Activated CD8-positive, alpha-beta memory T cell treated with anti-CD3 and anti-CD28 coated beads for 24 hours (primary cell): ENCODE results near the gene GABRB2.
"Not testable (repeated sequence)": the region's sequence is repeated elsewhere in the genome, so short reads cannot be mapped to it uniquely, and the experiment has no call there.

Experiments used
- DNase-seq: peaks from one replicate; pipeline ENCODE4 v3.0.0-alpha.2; 2020

Gene GABRB2

DNA sequence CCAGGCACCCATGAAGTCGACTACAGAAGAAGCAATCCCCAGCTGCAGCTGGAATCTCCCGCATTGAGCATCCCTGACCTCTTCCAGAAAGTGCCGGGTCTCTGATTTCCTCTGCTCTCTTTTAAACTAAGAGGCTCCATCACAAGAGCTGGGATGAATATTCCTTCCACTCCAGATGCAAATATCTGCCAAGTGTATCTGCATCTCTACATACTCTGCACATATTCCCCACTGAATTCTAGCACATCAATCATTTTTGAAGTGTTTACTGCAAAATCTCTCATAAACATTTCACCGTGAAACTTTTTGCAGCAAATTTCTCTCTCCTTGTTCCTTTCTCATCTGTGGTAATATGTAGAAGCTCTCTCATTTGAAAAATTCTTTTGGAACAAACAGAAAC, 161.5 kb downstream of the GABRB2 start:
- no peak for DNase-seq

- DNase-seq: no peak
These were observed 163.8 kb downstream of the GABRB2 start for GRCh38 chr5:161382685-161383084.

- no peak for DNase-seq
These were observed 166.0 kb downstream of the GABRB2 start for GRCh38 chr5:161380486-161380885.

DNA sequence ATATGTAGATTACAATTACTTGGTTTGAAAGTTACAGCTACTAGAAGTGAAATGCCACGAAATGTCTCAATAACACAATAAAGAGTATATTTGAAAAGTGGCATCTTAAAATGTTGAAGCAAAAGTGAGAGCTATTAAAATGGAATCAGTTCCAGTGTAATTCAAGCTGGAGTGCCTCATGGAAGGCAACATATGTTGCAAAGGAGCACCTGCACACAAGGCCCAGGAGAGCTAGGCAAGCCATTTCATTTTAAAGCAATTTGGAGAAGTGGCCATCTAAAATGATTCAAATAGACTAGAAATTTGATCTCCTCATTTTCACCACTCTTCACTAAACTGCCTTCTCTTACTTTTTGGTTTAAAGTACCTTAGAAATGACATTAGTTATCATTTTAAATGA, 167.8 kb downstream of the GABRB2 start:
- DNase-seq: no peak

DNA sequence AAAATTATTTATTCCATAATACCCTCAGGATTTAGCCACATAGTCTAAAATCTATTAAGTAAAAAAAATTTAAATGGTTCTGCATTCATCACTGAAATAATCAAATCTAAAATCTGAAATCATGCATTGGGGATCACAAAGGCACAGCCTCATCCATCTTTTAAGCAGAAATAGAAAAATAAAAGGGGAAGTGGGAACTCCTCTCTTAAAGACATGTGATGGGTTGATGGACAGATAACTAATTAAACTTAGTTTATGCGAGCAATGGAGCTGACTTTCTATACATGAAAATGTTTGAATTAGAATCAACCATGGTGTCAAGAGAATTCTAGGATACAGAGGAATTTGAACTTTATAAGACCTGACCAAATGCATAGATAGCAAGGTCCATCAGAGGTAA, 170.5 kb downstream of the GABRB2 start:
- DNase-seq: no peak

DNA sequence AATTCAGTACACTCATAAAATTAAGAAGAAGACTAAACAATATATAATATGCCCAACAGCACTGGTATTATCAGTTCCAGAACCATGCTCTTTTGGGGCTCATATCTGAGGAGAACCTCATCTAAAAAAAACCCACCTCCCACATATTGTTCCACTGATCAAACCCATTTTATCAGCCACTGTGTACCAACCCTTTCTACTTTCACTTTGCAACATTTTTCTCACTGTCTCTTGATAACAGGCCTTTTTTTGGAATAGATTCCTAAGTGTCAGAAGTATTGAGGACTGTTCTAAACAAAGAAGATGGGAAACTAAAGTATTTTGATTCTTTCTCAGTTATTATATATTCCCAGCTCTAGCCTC, 173.2 kb downstream of the GABRB2 start:
- DNase-seq: no peak

DNA sequence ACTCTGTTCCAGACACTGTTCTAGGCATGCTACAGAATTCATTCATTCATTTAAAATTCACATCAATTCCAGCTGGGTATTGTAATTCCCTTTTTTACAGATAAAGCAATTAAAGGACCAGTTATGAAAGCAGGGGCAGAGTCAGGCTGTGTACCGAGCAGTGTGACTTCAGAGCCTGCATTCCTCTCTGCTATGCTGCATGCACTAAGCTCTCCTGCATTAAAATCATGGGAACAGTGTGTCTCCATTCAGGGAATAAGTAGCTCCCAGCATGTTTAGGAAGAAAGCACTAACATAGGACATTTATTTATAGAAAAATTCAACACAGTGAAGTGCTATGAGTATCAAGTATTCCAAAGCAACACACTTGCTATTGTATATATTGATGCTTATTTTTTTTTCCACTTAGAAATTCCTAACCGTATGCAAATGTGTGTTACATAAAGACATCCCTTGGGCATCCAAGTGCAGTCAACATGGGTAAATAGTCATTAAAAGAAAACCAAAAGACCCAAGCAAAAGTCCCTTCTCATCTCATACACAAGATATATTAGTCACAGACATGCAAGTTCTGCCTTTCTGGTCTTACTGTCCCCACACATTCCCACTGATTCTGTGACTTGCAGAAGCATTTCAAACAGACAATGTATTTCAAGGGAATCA, 173.7 kb downstream of the GABRB2 start:
- no peak for DNase-seq

GRCh38 chr5:161369022-161369421, 177.5 kb downstream of the GABRB2 start:
- DNase-seq: no peak

- no peak for DNase-seq
These were observed 188.1 kb downstream of the GABRB2 start for GRCh38 chr5:161358446-161358845.

- no peak for DNase-seq
These were observed 202.3 kb downstream of the GABRB2 start for GRCh38 chr5:161344234-161344633.

DNA sequence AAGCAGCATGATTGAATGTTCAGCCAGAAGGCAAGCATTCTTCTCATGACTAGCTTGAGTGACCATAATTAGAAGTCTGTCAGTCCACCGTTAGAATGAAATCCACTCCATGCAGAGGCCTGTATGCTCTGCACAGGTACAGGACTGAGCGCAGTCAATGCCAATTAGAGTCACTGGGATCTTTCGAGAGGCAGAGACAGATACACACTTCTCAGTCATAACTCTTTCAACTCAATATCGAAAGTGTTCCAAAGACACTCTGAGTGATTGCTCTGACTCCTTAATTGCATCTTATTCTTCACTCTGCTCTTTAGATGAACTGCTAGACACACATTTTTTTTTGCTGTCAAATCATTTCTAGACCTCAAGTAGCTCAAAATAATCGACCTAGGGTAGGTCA, 203.6 kb downstream of the GABRB2 start:
- DNase-seq: no peak

- no peak for DNase-seq
These were observed 206.5 kb downstream of the GABRB2 start for GRCh38 chr5:161340012-161340411.

- DNase-seq: no peak
These were observed 213.2 kb downstream of the GABRB2 start for GRCh38 chr5:161333194-161333880.

DNA sequence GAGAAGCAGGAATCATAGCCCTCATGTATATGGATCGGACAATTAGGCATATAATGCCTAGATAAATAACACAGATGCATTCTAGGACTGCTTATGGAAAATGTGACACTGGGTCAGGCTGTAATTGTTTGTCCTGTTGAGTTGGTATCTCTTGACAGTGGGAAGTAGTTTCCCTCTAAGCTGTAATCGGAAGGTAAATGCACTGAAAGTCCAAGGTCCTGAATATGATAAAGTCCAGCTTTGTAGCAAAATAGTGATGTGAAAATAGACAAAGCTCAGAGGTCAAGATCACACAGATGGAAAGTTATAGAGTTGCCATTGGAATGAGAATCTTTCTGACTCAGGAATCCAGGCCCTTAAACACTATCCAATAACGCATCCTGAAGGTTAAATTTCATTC, 214.2 kb downstream of the GABRB2 start:
- no peak for DNase-seq

DNA sequence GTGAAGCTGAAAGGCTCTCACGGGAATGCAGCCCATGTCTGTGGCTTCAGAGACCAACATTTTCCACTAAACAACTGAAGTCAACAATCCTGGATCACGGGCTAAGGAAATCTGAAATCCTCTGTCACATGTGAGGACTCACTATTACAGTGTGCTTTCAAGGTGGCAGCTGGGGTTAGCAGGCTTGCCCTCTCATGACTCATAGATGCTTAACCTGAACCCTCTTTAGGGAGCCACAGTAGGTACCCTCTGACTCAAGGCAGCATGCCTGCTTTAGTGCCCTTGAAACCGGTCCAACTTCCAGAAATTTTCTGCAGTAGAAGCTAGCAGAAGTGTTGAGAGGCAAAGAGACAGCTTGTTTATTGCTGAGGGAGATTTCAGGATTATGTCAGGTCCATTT, 232.5 kb downstream of the GABRB2 start:
- DNase-seq: no peak

DNA sequence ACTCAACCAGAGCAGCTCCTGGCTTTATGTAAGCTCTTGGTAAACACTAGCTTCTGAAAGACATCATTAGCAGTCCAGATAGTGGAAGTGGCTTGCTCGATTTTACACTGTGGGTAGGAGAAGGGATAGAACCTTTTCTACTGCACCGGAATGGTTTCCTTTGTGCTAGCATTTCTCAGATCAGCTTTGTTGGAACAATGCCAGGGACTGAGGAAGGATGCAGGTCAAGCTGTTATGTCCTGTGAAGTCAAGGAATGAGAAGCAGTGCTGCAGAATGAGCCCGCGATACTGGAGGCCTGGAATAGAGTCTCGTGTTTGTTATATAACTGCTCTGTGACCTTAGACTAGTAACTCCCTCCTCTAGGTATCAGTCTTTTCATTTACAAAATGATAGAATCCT, 233.6 kb downstream of the GABRB2 start:
- no peak for DNase-seq

GRCh38 chr5:161311965-161312364, 234.6 kb downstream of the GABRB2 start:
- no peak for DNase-seq

- no peak for DNase-seq
These were observed 235.3 kb downstream of the GABRB2 start for GRCh38 chr5:161311146-161311708.

DNA sequence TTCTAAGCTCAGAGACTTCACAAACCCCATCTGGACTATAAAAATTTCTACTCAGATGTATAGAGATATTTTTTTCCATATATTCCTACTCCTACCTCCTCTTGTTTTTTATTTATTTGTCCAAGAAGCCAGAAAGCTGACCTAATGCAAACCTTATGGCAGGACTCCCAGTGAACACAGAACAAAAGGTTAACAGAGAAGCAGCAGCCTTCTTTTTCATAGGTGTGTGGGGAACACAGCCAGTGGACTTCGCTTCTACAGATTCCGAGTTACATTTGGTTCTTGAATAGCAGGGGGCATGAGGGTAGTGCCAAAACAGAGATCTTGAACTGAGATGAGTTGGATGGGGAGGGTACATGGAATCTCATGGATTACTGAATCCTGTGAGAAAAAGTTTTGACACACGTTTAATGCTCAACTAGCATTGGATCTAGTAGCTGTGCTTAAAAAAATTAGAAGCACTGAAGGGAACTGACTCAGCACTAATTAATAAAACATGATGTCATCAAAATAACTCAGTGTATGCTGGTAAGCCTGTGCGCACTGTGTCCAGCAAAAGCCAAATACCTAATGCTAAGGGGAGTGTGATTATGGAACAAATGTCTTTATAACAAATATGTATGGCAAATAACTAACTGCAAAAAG, 240.1 kb downstream of the GABRB2 start:
- no peak for DNase-seq

- DNase-seq: no peak
These were observed 240.9 kb downstream of the GABRB2 start for GRCh38 chr5:161305601-161306000.

DNA sequence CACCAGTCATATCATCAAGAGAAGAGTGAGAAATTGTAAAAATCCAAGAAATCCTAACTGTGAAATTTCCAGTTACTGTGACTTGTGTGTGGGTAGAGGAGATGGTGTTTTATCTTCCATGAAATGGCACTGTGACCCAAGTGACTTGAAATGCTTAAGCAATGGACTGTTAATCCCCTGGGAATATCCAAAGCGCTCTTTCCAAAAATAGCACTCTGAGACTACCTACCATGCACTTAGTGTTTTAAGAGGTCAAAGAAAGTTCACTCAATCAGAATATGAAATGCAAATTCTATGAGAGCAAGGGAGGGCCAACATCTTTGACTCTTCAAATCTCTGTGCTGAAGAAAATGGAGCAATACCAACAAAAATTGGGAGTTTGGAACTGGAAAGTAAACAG, 244.0 kb downstream of the GABRB2 start:
- no peak for DNase-seq

DNA sequence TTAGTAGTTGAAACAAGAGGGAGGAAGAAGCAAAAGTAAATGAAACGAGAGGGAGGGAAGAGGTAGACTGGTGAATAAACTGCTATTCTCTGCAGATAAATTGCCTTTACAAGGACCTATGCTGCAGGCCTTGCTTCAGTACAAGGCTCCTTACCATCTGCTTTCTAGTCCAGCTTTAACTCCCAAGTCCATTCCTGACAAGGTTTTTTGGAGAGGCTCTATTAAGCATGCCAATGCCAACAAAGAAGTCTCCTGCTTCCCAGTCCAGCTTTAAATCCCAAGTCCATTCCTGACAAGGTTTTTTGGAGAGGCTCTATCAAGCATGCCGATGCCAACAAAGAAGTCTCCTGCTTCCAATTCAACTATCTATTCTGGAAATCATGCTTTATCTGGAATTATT, 244.9 kb downstream of the GABRB2 start:
- no peak for DNase-seq

DNA sequence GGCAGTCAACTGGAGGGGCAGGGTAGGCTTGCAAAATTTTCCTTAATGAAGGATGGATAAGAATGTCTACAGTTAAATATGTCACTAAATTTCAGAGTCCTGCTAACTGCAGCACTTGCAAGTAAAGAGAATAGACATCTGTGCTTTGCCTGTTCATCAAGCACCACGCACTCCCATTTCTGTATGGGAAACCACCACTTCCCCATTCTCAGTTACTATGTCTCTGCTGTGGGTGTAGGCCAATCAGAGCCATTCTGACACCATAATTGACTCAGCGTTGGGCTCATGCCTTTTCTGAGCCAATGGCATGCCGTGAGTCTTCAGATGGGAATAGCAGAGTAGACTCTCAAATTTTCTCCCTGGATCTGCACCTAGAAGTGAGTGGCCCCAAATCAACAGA, 247.5 kb downstream of the GABRB2 start:
- no peak for DNase-seq

GRCh38 chr5:161297388-161297787, 249.1 kb downstream of the GABRB2 start:
- not testable (repeated sequence) for DNase-seq
